Fibroblast of lung (primary cell): Measurements from ENCODE around the gene SRPK2. TPM values are rescaled to one million over a fixed set of nuclear protein-coding genes. Genes with fewer than 3 reads are reported as not detected.
"Not testable (repeated sequence)": the region's sequence is repeated elsewhere in the genome, so short reads cannot be mapped to it uniquely, and the experiment has no call there.

Experiments
- DNase-seq, 2 donors: peaks; one replicate each; pipeline versions ENCODE4 v3.0.0 to v3.0.0-alpha.2; 2010; ENCODE audit warnings: low read depth in 2 of 2
- H2AFZ ChIP-seq: 2 replicates; pipeline ENCODE4 v1.5.1; 2012; ENCODE audit warnings: low read length, control low read depth, inconsistent platforms
- H3K27ac ChIP-seq: 2 replicates; pipeline ENCODE4 v1.5.1; 2011; ENCODE audit warnings: low read length, control low read depth; ENCODE audit not compliant: insufficient read depth
- H3K27me3 ChIP-seq: 2 replicates; pipeline ENCODE4 v1.5.1; 2011; ENCODE audit warnings: mild to moderate bottlenecking, low read length; ENCODE audit not compliant: control insufficient read depth, insufficient read depth
- H3K36me3 ChIP-seq: 2 replicates; pipeline ENCODE4 v1.5.1; 2011; ENCODE audit warnings: low read length; ENCODE audit not compliant: control insufficient read depth, insufficient read depth
- H3K4me1 ChIP-seq: 2 replicates; pipeline ENCODE4 v1.5.1; 2011; ENCODE audit warnings: low read length; ENCODE audit not compliant: control insufficient read depth, insufficient read depth; ENCODE audit errors: extremely low read depth
- H3K4me2 ChIP-seq: 2 replicates; pipeline ENCODE4 v1.5.1; 2011; ENCODE audit warnings: low read length, control low read depth; ENCODE audit not compliant: insufficient read depth; ENCODE audit errors: extremely low read depth
- H3K4me3 ChIP-seq, 4 experiments: fragments of 200-600 bp in 1 of 4; sonication (generic) in 1 of 4; replicated peaks in 1 of 4; 2 replicates each; pipeline ENCODE4 v1.5.1; 2011 to 2016; ENCODE audit warnings: low read length in 4 of 4, low read depth in 3 of 4, mild to moderate bottlenecking in 3 of 4, control low read depth in 2 of 4, inconsistent platforms in 1 of 4, mixed read lengths in 1 of 4; ENCODE audit not compliant: insufficient read depth in 1 of 4; ENCODE audit errors: control extremely low read depth in 1 of 4
- H3K79me2 ChIP-seq: 2 replicates; pipeline ENCODE4 v1.5.1; 2012; ENCODE audit warnings: mild to moderate bottlenecking, low read length, inconsistent platforms; ENCODE audit not compliant: control insufficient read depth, insufficient read depth
- H3K9ac ChIP-seq: 2 replicates; pipeline ENCODE4 v1.5.1; 2011; ENCODE audit warnings: mild to moderate bottlenecking, low read length, control low read depth; ENCODE audit not compliant: insufficient read depth
- H3K9me3 ChIP-seq: 2 replicates; pipeline ENCODE4 v1.5.1; 2012; ENCODE audit warnings: low read depth, low read length; ENCODE audit not compliant: control insufficient read depth, insufficient read depth
- H4K20me1 ChIP-seq: 2 replicates; pipeline ENCODE4 v1.5.1; 2011; ENCODE audit warnings: low read length; ENCODE audit not compliant: control insufficient read depth, insufficient read depth; ENCODE audit errors: extremely low read depth
- CTCF ChIP-seq, 2 donors: IDR thresholded peaks in 1 of 2; conservative IDR thresholded peaks in 1 of 2; 1 replicate in 1 of 2; 2 replicates in 1 of 2; pipeline ENCODE4 v1.5.1; 2011 to 2012; ENCODE audit warnings: low read length in 2 of 2, control low read depth in 1 of 2, inconsistent platforms in 1 of 2, low read depth in 1 of 2, mild to moderate bottlenecking in 1 of 2
- EZH2 ChIP-seq: IDR thresholded peaks from 2 replicates; pipeline ENCODE4 v1.5.1; 2012; ENCODE audit warnings: low read length, control low read depth, mild to moderate bottlenecking; ENCODE audit errors: missing control alignments
- polyA plus RNA-seq, 2 donors: library from polyadenylated mRNA; depleted of rRNA in 1 of 2; stranded (reverse) in 1 of 2; unstranded in 1 of 2; fragments of >200 nt; gene quantifications; 2 replicates each; pipeline ENCODE4 v1.2.1, GENCODE V29; 2011 to 2012; ENCODE audit warnings: missing spikeins in 1 of 2
- total RNA-seq: library from RNA; depleted of rRNA; stranded (reverse); fragments of >200 nt; gene quantifications from 2 replicates; pipeline ENCODE4 v1.2.1, GENCODE V29; 2014

The SRPK2 gene
- total and polyA plus RNA-seq, 2 donors (not counting 1 experiment from before 2014, with no cell fraction given) = 27.8 to 61.8 TPM

- H3K27me3 ChIP-seq = no peaks in the 10 kb centered on the region
- no peaks in the 10 kb centered on the region for H3K4me1 ChIP-seq
- no peak overlapping the region for H3K9ac ChIP-seq
- H3K36me3 ChIP-seq = no peaks in the 10 kb centered on the region
- H4K20me1 ChIP-seq = no peaks in the 10 kb centered on the region
- no peak overlapping the region for H2AFZ ChIP-seq
- no peak overlapping the region for H3K27ac ChIP-seq
- TF ChIP-seq EZH2 (no peak), CTCF (conservative IDR thresholded peaks at IDR 0.05 in 1 of 2, IDR thresholded peaks at IDR 0.05 in 1 of 2; ENCODE audit: low read depth in 1 of 2, low read length in 2 of 2) (no peak)
- no peak for DNase-seq
- H3K4me2 ChIP-seq = no peak overlapping the region
- no peak overlapping the region for H3K4me3 ChIP-seq
- H3K79me2 ChIP-seq = peaks cover 9% of the 10 kb centered on the region
- H3K9me3 ChIP-seq = no peaks in the 10 kb centered on the region
Measured at GRCh38 chr7:105238198-105238765, 150.4 kb downstream of the SRPK2 start.

GRCh38 chr7:105234886-105235285 is 153.8 kb downstream of the SRPK2 start:
- no peak overlapping the region for H3K27ac ChIP-seq
- H4K20me1 ChIP-seq = no peaks in the 10 kb centered on the region
- H3K4me2 ChIP-seq = no peak overlapping the region
- H3K4me3 ChIP-seq = no peak overlapping the region
- H2AFZ ChIP-seq = no peak overlapping the region
- H3K27me3 ChIP-seq = no peaks in the 10 kb centered on the region
- H3K9me3 ChIP-seq = no peaks in the 10 kb centered on the region
- no peaks in the 10 kb centered on the region for H3K4me1 ChIP-seq
- TF ChIP-seq CTCF (conservative IDR thresholded peaks at IDR 0.05 in 1 of 2, IDR thresholded peaks at IDR 0.05 in 1 of 2; ENCODE audit: low read depth in 1 of 2, low read length in 2 of 2) (no peak), EZH2 (no peak)
- no peak for DNase-seq
- no peak overlapping the region for H3K9ac ChIP-seq
- H3K36me3 ChIP-seq = no peaks in the 10 kb centered on the region
- peaks cover 9% of the 10 kb centered on the region for H3K79me2 ChIP-seq

- H3K36me3 ChIP-seq, H4K20me1 ChIP-seq, H3K9me3 ChIP-seq, H3K79me2 ChIP-seq, H3K4me2 ChIP-seq, H3K27ac ChIP-seq, H3K4me3 ChIP-seq, H3K9ac ChIP-seq, H3K27me3 ChIP-seq, H2AFZ ChIP-seq, DNase-seq, H3K4me1 ChIP-seq: not testable (repeated sequence)
Measured at GRCh38 chr7:105232829-105233291, 155.9 kb downstream of the SRPK2 start.
